ENCODE data around the gene NCF1.
"Not testable (repeated sequence)": the region's sequence is repeated elsewhere in the genome, so short reads cannot be mapped to it uniquely, and the experiment has no call there.

- not testable (repeated sequence) for TF ChIP-seq POLR2AphosphoS5 (IDR thresholded peaks at IDR 0.05); CTCF (IDR thresholded peaks at IDR 0.05); POLR2A (IDR thresholded peaks at IDR 0.05; ENCODE audit: low read depth); EP300 (IDR thresholded peaks at IDR 0.05)
Observed at GRCh38 chr7:74739974-74740703, 33.7 kb upstream of the NCF1 start.
